Measurements from ENCODE around the gene SURF6. TPM values are rescaled to one million over a fixed set of nuclear protein-coding genes. Genes with fewer than 3 reads are reported as not detected.
"Not testable (repeated sequence)": the region's sequence is repeated elsewhere in the genome, so short reads cannot be mapped to it uniquely, and the experiment has no call there.

The SURF6 gene
- total RNA-seq, 1 experiment from 2014 or later: 32.4 TPM

DNA sequence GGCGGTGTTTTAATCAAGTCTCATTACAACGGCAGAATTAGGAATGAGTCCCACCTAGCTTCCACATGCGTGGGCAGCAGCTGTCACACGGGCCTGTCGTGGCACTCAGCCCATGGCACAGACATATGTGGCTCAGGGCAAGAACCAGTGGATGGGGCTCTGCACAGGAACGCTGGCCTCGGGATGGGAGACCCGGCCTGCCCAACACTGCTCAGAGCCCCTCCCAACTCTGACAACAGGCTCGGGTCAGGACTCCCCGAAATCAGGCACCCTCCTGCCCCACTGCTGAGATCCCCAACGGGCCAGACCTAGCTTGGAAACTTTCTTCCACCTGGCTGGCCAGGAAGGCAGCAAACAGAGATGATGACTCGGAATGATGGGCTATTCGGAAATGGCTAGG, 4.9 kb upstream of the SURF6 start:
- Mint-ChIP-seq H3K9me3 (ENCODE audit: unreplicated experiment) (no peaks in the 10 kb centered on the region), H3K27me3 (ENCODE audit: insufficient read depth, unreplicated experiment) (no peaks in the 10 kb centered on the region), H3K36me3 (ENCODE audit: insufficient read depth, unreplicated experiment) (peaks cover 53% of the 10 kb centered on the region), H3K4me3 (ENCODE audit: unreplicated experiment) (no peak overlapping the region), H3K4me1 (ENCODE audit: low read depth, unreplicated experiment) (no peaks in the 10 kb centered on the region), H3K27ac (ENCODE audit: unreplicated experiment) (no peak overlapping the region)
- Histone ChIP-seq H3K9me3 (no peaks in the 10 kb centered on the region), H3K36me3 (ENCODE audit: control insufficient read depth, insufficient read depth, low read length) (peaks cover 4% of the 10 kb centered on the region), H3K4me1 (peaks cover 6% of the 10 kb centered on the region; the same call in 1 of the 2 replicates), H3K4me3 (ENCODE audit: low read depth, low read length) (no peak overlapping the region), H3K27me3 (replicated peaks; ENCODE audit: control insufficient read depth, insufficient read depth, low read length) (no peaks in the 10 kb centered on the region)
- TF ChIP-seq, protein P1, sequence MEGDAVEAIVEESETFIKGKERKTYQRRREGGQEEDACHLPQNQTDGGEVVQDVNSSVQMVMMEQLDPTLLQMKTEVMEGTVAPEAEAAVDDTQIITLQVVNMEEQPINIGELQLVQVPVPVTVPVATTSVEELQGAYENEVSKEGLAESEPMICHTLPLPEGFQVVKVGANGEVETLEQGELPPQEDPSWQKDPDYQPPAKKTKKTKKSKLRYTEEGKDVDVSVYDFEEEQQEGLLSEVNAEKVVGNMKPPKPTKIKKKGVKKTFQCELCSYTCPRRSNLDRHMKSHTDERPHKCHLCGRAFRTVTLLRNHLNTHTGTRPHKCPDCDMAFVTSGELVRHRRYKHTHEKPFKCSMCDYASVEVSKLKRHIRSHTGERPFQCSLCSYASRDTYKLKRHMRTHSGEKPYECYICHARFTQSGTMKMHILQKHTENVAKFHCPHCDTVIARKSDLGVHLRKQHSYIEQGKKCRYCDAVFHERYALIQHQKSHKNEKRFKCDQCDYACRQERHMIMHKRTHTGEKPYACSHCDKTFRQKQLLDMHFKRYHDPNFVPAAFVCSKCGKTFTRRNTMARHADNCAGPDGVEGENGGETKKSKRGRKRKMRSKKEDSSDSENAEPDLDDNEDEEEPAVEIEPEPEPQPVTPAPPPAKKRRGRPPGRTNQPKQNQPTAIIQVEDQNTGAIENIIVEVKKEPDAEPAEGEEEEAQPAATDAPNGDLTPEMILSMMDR (IDR thresholded peaks at IDR 0.05; ENCODE audit: insufficient read depth in 1 of 2, low read depth in 1 of 2, low read length in 1 of 2, severe bottlenecking in 1 of 2, unreplicated experiment in 1 of 2): no peak
- CTCF ChIA-PET: no interaction called here
- BruUV-seq (replicated peaks): no TSS peak
- no peak for DNase-seq
- POLR2A ChIA-PET: no interaction called here
- intact Hi-C loops (cut with micrococcal nuclease; ENCODE audit: unreplicated experiment): no loop called here

DNA sequence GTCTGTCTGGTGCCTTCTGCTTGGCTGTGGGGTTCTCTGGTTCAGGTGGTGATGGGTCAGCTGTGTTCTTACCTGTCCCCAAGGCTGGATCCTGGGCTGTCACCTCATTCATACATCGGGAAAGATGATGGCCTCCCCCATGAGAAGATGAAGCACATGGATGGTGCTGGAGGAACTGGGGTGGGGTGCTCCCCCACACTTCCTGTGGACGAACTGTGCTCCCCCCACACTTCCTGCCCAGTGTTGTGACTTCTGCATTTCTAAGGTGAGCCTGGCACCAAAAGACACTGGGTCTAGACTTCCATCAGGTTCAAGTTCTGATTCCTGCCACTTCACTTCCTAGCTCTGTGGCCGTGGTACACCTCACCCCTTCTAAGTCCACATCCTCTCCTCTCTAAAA, 4.3 kb upstream of the SURF6 start:
- Mint-ChIP-seq H3K4me1 (ENCODE audit: low read depth, unreplicated experiment) (no peaks in the 10 kb centered on the region), H3K27ac (ENCODE audit: unreplicated experiment) (no peak overlapping the region), H3K4me3 (ENCODE audit: unreplicated experiment) (no peak overlapping the region), H3K27me3 (ENCODE audit: insufficient read depth, unreplicated experiment) (no peaks in the 10 kb centered on the region), H3K9me3 (ENCODE audit: unreplicated experiment) (no peaks in the 10 kb centered on the region), H3K36me3 (ENCODE audit: insufficient read depth, unreplicated experiment) (peaks cover 55% of the 10 kb centered on the region)
- no peaks in the 10 kb centered on the region for H3K9me3 ChIP-seq
- DNase-seq: no peak
- H3K4me1 ChIP-seq: peaks cover 6% of the 10 kb centered on the region; the same call in 1 of the 2 replicates
- ChIA-PET POLR2A (no interaction called here), CTCF (interaction anchor here (1.3 kb wide), 1 partner anchor 152 kb away, joined by 3 read pairs; no protein-coding TSS in a partner anchor)
- no peak overlapping the region for H3K4me3 ChIP-seq (ENCODE audit: low read depth, low read length)
- TF ChIP-seq, protein P1 (IDR thresholded peaks at IDR 0.05; ENCODE audit: insufficient read depth in 1 of 2, low read depth in 1 of 2, low read length in 1 of 2, severe bottlenecking in 1 of 2, unreplicated experiment in 1 of 2): no peak
- intact Hi-C loops (cut with micrococcal nuclease; ENCODE audit: unreplicated experiment): no loop called here
- no peaks in the 10 kb centered on the region; the same call in none of the 2 replicates for H3K36me3 ChIP-seq (ENCODE audit: control insufficient read depth, insufficient read depth, low read length)
- H3K27me3 ChIP-seq (replicated peaks; ENCODE audit: control insufficient read depth, insufficient read depth, low read length): no peaks in the 10 kb centered on the region
- no TSS peak for BruUV-seq (replicated peaks)

DNA sequence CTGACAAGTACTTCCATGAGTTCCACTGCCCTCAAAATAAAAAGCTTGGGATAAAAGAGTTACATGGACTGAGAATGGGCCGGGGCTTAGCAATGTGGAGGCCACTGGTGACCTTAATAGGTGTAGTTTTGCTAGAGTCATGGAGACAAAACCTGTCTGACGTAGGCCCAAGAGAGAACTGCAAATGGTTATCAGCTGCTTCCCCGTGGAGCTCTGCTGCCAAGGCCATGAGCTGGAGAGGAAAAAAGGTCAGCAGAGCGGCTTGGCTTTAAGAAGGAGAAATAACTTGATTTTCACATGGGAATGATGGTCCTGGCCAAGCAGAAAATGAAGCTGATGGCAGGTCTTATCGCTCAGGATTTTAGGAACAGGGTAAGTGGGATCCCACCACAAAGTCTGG, 3.7 kb upstream of the SURF6 start:
- TF ChIP-seq, protein P1 (IDR thresholded peaks at IDR 0.05; ENCODE audit: insufficient read depth in 1 of 2, low read depth in 1 of 2, low read length in 1 of 2, severe bottlenecking in 1 of 2, unreplicated experiment in 1 of 2): no peak
- Mint-ChIP-seq H3K4me1 (ENCODE audit: low read depth, unreplicated experiment) (no peaks in the 10 kb centered on the region), H3K36me3 (ENCODE audit: insufficient read depth, unreplicated experiment) (peaks cover 58% of the 10 kb centered on the region), H3K27me3 (ENCODE audit: insufficient read depth, unreplicated experiment) (no peaks in the 10 kb centered on the region), H3K9me3 (ENCODE audit: unreplicated experiment) (no peaks in the 10 kb centered on the region), H3K4me3 (ENCODE audit: unreplicated experiment) (no peak overlapping the region), H3K27ac (ENCODE audit: unreplicated experiment) (no peak overlapping the region)
- Histone ChIP-seq H3K36me3 (ENCODE audit: control insufficient read depth, insufficient read depth, low read length) (no peaks in the 10 kb centered on the region; the same call in none of the 2 replicates), H3K9me3 (no peaks in the 10 kb centered on the region), H3K27me3 (replicated peaks; ENCODE audit: control insufficient read depth, insufficient read depth, low read length) (no peaks in the 10 kb centered on the region), H3K4me3 (ENCODE audit: low read depth, low read length) (no peak overlapping the region), H3K4me1 (peaks cover 6% of the 10 kb centered on the region; the same call in 1 of the 2 replicates)
- ChIA-PET POLR2A (interaction anchor here (0.6 to 0.7 kb wide), 2 partner anchors 21 to 52 kb away, joined by 3 to 6 read pairs; no protein-coding TSS in a partner anchor), CTCF (interaction anchor here (1.3 kb wide), 1 partner anchor 151 kb away, joined by 3 read pairs; no protein-coding TSS in a partner anchor)
- BruUV-seq (replicated peaks): no TSS peak
- intact Hi-C loops (cut with micrococcal nuclease; ENCODE audit: unreplicated experiment): no loop called here
- DNase-seq: no peak

DNA sequence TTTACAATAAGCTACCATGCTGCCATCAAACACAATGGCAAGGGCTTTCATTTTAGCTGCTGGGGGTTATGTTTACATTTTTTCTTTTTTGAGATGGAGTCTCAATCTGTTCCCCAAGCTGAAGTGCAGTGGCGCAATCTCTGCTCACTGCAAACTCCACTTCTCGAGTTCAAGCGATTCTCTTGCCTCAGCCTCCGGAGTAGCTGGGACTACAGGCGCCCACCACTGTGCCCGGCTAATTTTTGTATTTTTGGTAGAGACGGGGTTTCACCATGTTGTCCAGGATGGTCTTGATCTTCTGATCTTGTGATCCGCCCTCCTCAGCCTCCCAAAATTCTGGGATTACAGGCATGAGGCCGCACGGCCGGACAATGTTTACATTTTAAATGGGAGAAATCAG, 1.1 kb downstream of the SURF6 start:
- Mint-ChIP-seq H3K4me3 (ENCODE audit: unreplicated experiment) (peak overlapping the region; percentile 93), H3K27ac (ENCODE audit: unreplicated experiment) (peak overlapping the region; percentile 95), H3K36me3 (ENCODE audit: insufficient read depth, unreplicated experiment) (peaks cover 85% of the 10 kb centered on the region)
- H3K4me1 ChIP-seq; H3K27me3 ChIP-seq (replicated peaks; ENCODE audit: control insufficient read depth, insufficient read depth, low read length); H3K27me3 Mint-ChIP-seq (ENCODE audit: insufficient read depth, unreplicated experiment); H3K4me1 Mint-ChIP-seq (ENCODE audit: low read depth, unreplicated experiment); H3K9me3 ChIP-seq; intact Hi-C loops (cut with micrococcal nuclease; ENCODE audit: unreplicated experiment); H3K9me3 Mint-ChIP-seq (ENCODE audit: unreplicated experiment); BruUV-seq (replicated peaks): not testable (repeated sequence)
- CTCF ChIA-PET: interaction anchor here (0.6 to 4.4 kb wide), 2 partner anchors 148 to 418 kb away, joined by 9 to 20 read pairs; no protein-coding TSS in a partner anchor
- POLR2A ChIA-PET: interaction anchor here (1.2 kb wide), 1 partner anchor 13 kb away, joined by 4 read pairs; the partner anchor contains the start of genes MED22 and RPL7A
- peak in 1 of 2 experiments; percentile 11 for DNase-seq
- peak overlapping the region; percentile 57 for H3K4me3 ChIP-seq (ENCODE audit: low read depth, low read length)
- peaks cover 13% of the 10 kb centered on the region for H3K36me3 ChIP-seq (ENCODE audit: control insufficient read depth, insufficient read depth, low read length)
